Tibial nerve (tissue), 3 donors: Measurements from ENCODE around the gene ZNF662.

Experiments
- CTCF ChIP-seq, 5 experiments: fragments of 200-600 bp in 3 of 5; fragments of 450-650 bp in 2 of 5; sonication (generic) in 3 of 5; IDR thresholded peaks; one replicate each; pipeline ENCODE4 v1.5.1; 2016 to 2019; ENCODE audit warnings: antibody characterized with exemption in 5 of 5, mild to moderate bottlenecking in 3 of 5, moderate library complexity in 2 of 5
- POLR2A ChIP-seq, 2 donors: fragments of 450-650 bp; IDR thresholded peaks; one replicate each; pipeline ENCODE4 v1.6.1; 2017; ENCODE audit warnings: antibody characterized with exemption in 2 of 2, mild to moderate bottlenecking in 2 of 2, moderate library complexity in 2 of 2

- TF ChIP-seq POLR2A (IDR thresholded peaks at IDR 0.05): no peak
- TF ChIP-seq CTCF (IDR thresholded peaks at IDR 0.05): no peak
Measured at GRCh38 chr3:42891042-42891441, 14.9 kb upstream of the ZNF662 start.
